Gastrocnemius medialis (tissue), 4 donors: ENCODE results near the gene TMCC3.

ENCODE experiments used
- POLR2A ChIP-seq, 2 donors: fragments of 450-650 bp; IDR thresholded peaks; one replicate each; pipeline ENCODE4 v1.6.1; 2017; ENCODE audit warnings: antibody characterized with exemption in 2 of 2, mild to moderate bottlenecking in 2 of 2, moderate library complexity in 2 of 2
- TF ChIP-seq, protein P1 (sequence below), 5 experiments: fragments of 450-650 bp in 3 of 5; fragments of 200-600 bp in 2 of 5; sonication (generic) in 2 of 5; IDR thresholded peaks in 4 of 5; conservative IDR thresholded peaks in 1 of 5; 1 replicate in 4 of 5; 2 replicates in 1 of 5; pipeline ENCODE4 v1.5.1; 2016 to 2019; ENCODE audit warnings: antibody characterized with exemption in 5 of 5, mild to moderate bottlenecking in 3 of 5, moderate library complexity in 3 of 5

GRCh38 chr12:94678379-94678778, 28.0 kb upstream of the TMCC3 start:
- TF ChIP-seq, protein P1, sequence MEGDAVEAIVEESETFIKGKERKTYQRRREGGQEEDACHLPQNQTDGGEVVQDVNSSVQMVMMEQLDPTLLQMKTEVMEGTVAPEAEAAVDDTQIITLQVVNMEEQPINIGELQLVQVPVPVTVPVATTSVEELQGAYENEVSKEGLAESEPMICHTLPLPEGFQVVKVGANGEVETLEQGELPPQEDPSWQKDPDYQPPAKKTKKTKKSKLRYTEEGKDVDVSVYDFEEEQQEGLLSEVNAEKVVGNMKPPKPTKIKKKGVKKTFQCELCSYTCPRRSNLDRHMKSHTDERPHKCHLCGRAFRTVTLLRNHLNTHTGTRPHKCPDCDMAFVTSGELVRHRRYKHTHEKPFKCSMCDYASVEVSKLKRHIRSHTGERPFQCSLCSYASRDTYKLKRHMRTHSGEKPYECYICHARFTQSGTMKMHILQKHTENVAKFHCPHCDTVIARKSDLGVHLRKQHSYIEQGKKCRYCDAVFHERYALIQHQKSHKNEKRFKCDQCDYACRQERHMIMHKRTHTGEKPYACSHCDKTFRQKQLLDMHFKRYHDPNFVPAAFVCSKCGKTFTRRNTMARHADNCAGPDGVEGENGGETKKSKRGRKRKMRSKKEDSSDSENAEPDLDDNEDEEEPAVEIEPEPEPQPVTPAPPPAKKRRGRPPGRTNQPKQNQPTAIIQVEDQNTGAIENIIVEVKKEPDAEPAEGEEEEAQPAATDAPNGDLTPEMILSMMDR (IDR thresholded peaks at IDR 0.05 in 4 of 5, conservative IDR thresholded peaks at IDR 0.05 in 1 of 5): no peak
- no peak for TF ChIP-seq POLR2A (IDR thresholded peaks at IDR 0.05)
